ENCODE data around the gene VAMP3. TPM values are rescaled to one million over a fixed set of nuclear protein-coding genes. Genes with fewer than 3 reads are reported as not detected.

The VAMP3 gene
- total RNA-seq, 1 donor from 2014 or later = 154 TPM

DNA sequence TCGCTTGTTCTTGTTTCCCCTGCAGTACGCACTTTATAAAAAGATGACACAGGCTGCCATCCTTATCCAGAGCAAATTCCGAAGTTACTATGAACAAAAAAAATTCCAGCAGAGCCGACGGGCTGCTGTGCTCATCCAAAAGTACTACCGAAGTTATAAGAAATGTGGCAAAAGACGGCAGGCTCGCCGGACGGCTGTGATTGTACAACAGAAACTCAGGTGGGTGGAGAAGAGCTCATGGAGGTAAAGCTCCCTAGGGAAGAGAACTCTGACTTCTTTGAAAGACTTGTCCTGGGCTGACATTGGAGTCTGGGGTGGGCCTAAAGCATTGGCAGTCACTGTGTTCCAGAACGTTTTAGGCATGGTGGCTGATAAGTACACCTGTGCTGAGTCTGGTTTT is 19.9 kb upstream of the VAMP3 start:
- Histone ChIP-seq H3K4me2 (ENCODE audit: low read length) (no peak overlapping the region), H3K4me3 (ENCODE audit: insufficient read depth, low read depth, low read length) (no peak overlapping the region), H3K4me1 (ENCODE audit: insufficient read depth, low read length) (peaks cover 5% of the 10 kb centered on the region), H2AFZ (ENCODE audit: low read depth, low read length) (no peak overlapping the region), H3K36me3 (ENCODE audit: insufficient read depth, low read length) (no peaks in the 10 kb centered on the region), H3K9ac (ENCODE audit: low read length) (no peak overlapping the region), H3K79me2 (ENCODE audit: insufficient read depth, low read length) (no peaks in the 10 kb centered on the region), H3K27me3 (ENCODE audit: insufficient read depth, low read length) (no peaks in the 10 kb centered on the region), H3K9me3 (ENCODE audit: insufficient read depth, low read depth, low read length) (no peaks in the 10 kb centered on the region), H3K27ac (ENCODE audit: low read depth, low read length) (no peak overlapping the region), H4K20me1 (ENCODE audit: insufficient read depth, low read length) (no peaks in the 10 kb centered on the region)
- FAIRE-seq = no peak
- no peak overlapping the region for H3K27ac Mint-ChIP-seq (ENCODE audit: unreplicated experiment)
- no peaks in the 10 kb centered on the region for H3K27me3 Mint-ChIP-seq (ENCODE audit: low read depth, unreplicated experiment)
- H3K36me3 Mint-ChIP-seq (ENCODE audit: low read depth, unreplicated experiment) = no peaks in the 10 kb centered on the region
- no peak for TF ChIP-seq EZH2 (IDR thresholded peaks at IDR 0.05; ENCODE audit: insufficient read depth, low read length)
- TF ChIP-seq, protein P1, sequence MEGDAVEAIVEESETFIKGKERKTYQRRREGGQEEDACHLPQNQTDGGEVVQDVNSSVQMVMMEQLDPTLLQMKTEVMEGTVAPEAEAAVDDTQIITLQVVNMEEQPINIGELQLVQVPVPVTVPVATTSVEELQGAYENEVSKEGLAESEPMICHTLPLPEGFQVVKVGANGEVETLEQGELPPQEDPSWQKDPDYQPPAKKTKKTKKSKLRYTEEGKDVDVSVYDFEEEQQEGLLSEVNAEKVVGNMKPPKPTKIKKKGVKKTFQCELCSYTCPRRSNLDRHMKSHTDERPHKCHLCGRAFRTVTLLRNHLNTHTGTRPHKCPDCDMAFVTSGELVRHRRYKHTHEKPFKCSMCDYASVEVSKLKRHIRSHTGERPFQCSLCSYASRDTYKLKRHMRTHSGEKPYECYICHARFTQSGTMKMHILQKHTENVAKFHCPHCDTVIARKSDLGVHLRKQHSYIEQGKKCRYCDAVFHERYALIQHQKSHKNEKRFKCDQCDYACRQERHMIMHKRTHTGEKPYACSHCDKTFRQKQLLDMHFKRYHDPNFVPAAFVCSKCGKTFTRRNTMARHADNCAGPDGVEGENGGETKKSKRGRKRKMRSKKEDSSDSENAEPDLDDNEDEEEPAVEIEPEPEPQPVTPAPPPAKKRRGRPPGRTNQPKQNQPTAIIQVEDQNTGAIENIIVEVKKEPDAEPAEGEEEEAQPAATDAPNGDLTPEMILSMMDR (IDR thresholded peaks at IDR 0.05; ENCODE audit: insufficient read depth, low read depth, low read length) = no peak
- H3K4me1 Mint-ChIP-seq (ENCODE audit: low read depth, unreplicated experiment) = no peaks in the 10 kb centered on the region
- no peak for DNase-seq (ENCODE audit: low read depth)
- H3K9me3 Mint-ChIP-seq (ENCODE audit: unreplicated experiment) = no peaks in the 10 kb centered on the region
- H3K4me3 Mint-ChIP-seq (ENCODE audit: unreplicated experiment) = no peak overlapping the region

DNA sequence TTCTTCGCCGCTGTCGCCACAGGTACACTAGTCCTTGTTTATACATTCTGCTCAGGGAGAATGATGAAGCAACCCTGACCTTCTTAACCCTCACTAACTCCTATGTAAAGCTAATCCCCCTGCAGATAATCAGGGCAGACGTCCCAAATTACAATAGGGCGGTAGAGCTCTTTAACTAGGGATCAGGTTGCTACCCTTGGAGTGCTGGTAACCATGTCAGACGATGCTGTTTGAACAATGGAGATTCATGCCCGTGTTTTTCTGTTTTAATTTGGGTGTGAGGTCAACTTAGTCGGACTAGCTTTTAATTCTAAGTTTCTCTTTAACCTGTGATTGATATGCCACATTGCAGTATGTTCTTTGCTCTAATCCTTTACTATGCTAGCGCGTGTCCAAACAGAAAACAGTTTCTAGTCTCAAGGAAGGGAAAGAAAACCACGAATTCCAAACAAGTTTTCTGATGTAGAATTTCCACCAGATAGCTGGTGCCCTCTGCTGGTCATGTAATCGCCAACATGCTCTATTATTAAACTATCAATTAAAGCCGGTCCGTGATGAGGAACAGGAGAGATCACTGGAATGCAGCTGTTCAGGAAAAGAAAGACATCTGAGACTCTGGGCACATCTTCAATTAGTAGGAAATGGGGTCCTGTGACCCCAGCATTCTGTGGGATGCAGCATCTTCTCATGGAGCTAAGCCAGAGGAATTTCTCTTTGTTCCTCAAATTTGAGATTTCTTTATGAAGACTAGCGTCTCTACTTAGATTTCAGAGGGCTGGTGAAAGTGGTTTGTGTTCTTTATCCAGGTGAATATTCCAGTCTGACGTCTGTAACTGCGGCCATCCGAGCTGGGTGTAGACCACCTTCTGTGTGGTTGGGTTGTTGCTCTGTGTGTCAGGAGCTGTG is 18.3 kb upstream of the VAMP3 start:
- Histone ChIP-seq H2AFZ (ENCODE audit: low read depth, low read length) (peak overlapping the region; percentile 78), H3K27ac (ENCODE audit: low read depth, low read length) (no peak overlapping the region), H3K4me2 (ENCODE audit: low read length) (peak overlapping the region; percentile 85), H3K27me3 (ENCODE audit: insufficient read depth, low read length) (no peaks in the 10 kb centered on the region), H4K20me1 (ENCODE audit: insufficient read depth, low read length) (no peaks in the 10 kb centered on the region), H3K9me3 (ENCODE audit: insufficient read depth, low read depth, low read length) (no peaks in the 10 kb centered on the region), H3K9ac (ENCODE audit: low read length) (peak overlapping the region; percentile 76), H3K4me3 (ENCODE audit: insufficient read depth, low read depth, low read length) (peak overlapping the region; percentile 54), H3K4me1 (ENCODE audit: insufficient read depth, low read length) (peaks cover 5% of the 10 kb centered on the region), H3K79me2 (ENCODE audit: insufficient read depth, low read length) (no peaks in the 10 kb centered on the region), H3K36me3 (ENCODE audit: insufficient read depth, low read length) (no peaks in the 10 kb centered on the region)
- H3K27ac Mint-ChIP-seq (ENCODE audit: unreplicated experiment) = peak overlapping the region; percentile 77
- no peak for TF ChIP-seq EZH2 (IDR thresholded peaks at IDR 0.05; ENCODE audit: insufficient read depth, low read length)
- TF ChIP-seq, protein P1 (IDR thresholded peaks at IDR 0.05; ENCODE audit: insufficient read depth, low read depth, low read length) = peak; percentile 92
- DNase-seq (ENCODE audit: low read depth) = peak; percentile 39
- H3K4me3 Mint-ChIP-seq (ENCODE audit: unreplicated experiment) = peak overlapping the region; percentile 78
- H3K27me3 Mint-ChIP-seq (ENCODE audit: low read depth, unreplicated experiment) = no peaks in the 10 kb centered on the region
- no peaks in the 10 kb centered on the region for H3K4me1 Mint-ChIP-seq (ENCODE audit: low read depth, unreplicated experiment)
- no peaks in the 10 kb centered on the region for H3K9me3 Mint-ChIP-seq (ENCODE audit: unreplicated experiment)
- FAIRE-seq = peak; percentile 64
- H3K36me3 Mint-ChIP-seq (ENCODE audit: low read depth, unreplicated experiment) = no peaks in the 10 kb centered on the region

DNA sequence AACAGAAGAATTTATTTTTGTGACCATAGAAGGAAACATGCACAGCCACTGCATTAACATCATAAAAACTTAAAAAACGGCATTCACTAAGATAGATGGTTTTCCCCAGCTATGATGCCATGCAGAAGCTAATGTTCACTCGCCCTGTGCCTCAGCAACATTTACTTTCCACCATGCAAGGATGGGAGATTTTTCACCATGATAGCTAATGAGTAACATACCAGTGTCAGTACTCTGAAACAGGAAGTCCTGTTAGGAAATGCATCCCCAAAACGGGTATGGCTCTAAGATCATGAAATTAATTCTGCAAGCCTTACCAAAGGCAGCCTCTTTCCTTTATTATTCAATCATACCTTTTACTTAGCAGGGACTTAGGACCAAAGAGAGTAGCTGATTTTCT is 17.5 kb upstream of the VAMP3 start:
- H3K27me3 ChIP-seq (ENCODE audit: insufficient read depth, low read length) = no peaks in the 10 kb centered on the region
- H3K4me1 ChIP-seq (ENCODE audit: insufficient read depth, low read length) = peaks cover 5% of the 10 kb centered on the region
- no peak overlapping the region for H3K4me2 ChIP-seq (ENCODE audit: low read length)
- no peaks in the 10 kb centered on the region for H3K36me3 ChIP-seq (ENCODE audit: insufficient read depth, low read length)
- no peaks in the 10 kb centered on the region for H4K20me1 ChIP-seq (ENCODE audit: insufficient read depth, low read length)
- Mint-ChIP-seq H3K4me3 (ENCODE audit: unreplicated experiment) (no peak overlapping the region), H3K27me3 (ENCODE audit: low read depth, unreplicated experiment) (no peaks in the 10 kb centered on the region), H3K9me3 (ENCODE audit: unreplicated experiment) (no peaks in the 10 kb centered on the region), H3K36me3 (ENCODE audit: low read depth, unreplicated experiment) (no peaks in the 10 kb centered on the region), H3K4me1 (ENCODE audit: low read depth, unreplicated experiment) (no peaks in the 10 kb centered on the region), H3K27ac (ENCODE audit: unreplicated experiment) (no peak overlapping the region)
- no peak overlapping the region for H3K9ac ChIP-seq (ENCODE audit: low read length)
- no peak for DNase-seq (ENCODE audit: low read depth)
- no peak for FAIRE-seq
- no peak overlapping the region for H2AFZ ChIP-seq (ENCODE audit: low read depth, low read length)
- TF ChIP-seq, protein P1 (IDR thresholded peaks at IDR 0.05; ENCODE audit: insufficient read depth, low read depth, low read length) = no peak
- TF ChIP-seq EZH2 (IDR thresholded peaks at IDR 0.05; ENCODE audit: insufficient read depth, low read length) = no peak
- H3K79me2 ChIP-seq (ENCODE audit: insufficient read depth, low read length) = no peaks in the 10 kb centered on the region
- no peaks in the 10 kb centered on the region for H3K9me3 ChIP-seq (ENCODE audit: insufficient read depth, low read depth, low read length)
- H3K4me3 ChIP-seq (ENCODE audit: insufficient read depth, low read depth, low read length) = no peak overlapping the region
- no peak overlapping the region for H3K27ac ChIP-seq (ENCODE audit: low read depth, low read length)

Measured in astrocyte (in vitro differentiated cells and primary cell).